Measurements from ENCODE around the gene ENPP6. TPM values are rescaled to one million over a fixed set of nuclear protein-coding genes. Genes with fewer than 3 reads are reported as not detected.

Gene ENPP6
- polyA plus RNA-seq, 1 donor from 2014 or later: not detected

DNA sequence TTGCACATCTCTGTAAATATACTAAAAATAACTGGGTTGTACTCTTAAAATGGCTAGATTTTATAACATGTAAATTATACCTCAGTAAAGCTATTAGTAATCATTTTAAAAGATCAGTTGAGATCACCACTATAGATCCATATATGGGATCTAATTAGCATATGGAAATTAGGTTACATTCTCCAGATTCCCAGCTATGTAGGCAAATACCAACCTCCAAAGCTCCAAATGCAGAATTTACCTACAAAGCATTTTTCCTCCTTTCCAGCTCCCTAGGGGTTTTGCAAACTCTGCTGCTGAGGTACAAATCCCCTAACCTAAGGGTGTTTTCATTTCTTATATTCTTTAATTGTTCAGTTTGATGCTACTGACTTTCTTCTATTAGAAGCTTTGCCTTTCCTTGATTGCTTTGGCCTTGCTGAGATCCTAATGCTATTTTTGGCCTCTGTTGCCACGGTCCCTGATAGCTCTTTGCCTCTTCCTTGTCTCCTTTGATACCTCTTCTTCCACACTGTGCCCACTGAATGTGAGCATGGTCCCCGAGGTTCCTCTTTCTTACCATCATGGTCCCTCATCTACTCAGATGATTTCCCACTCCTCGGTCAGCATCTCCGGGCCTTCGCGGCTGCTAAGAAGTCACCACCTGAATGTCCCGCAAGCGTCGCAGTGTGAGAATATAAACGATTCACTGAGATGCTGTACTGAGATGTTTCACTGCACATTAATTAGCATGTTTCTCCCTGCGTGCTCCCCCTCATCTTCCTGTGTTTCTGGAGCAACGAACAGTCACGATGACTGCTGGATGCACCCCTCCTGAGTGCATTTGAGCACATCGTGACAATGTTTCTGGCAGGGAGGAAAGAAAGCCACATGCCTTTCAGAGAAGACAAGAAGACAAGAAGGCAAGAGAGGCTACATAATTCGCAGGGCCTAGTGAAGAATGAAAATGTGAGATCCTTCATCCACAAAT lies 23.8 kb downstream of the ENPP6 start:
- Histone ChIP-seq H3K27ac (ENCODE audit: low read length) (no peak overlapping the region), H3F3A (ENCODE audit: insufficient read depth, low read length, poor library complexity, severe bottlenecking) (no peaks in the 10 kb centered on the region), H3K9ac (ENCODE audit: low read length) (no peak overlapping the region), H3K9me3 (ENCODE audit: low read length) (no peaks in the 10 kb centered on the region), H3K9me2 (ENCODE audit: insufficient read depth, low read length) (no peaks in the 10 kb centered on the region), H2AFZ (ENCODE audit: low read depth, low read length) (no peak overlapping the region), H3K79me2 (replicated peaks; ENCODE audit: insufficient read depth, low read length) (no peaks in the 10 kb centered on the region), H3K27me3 (ENCODE audit: insufficient read depth, low read depth, low read length) (no peaks in the 10 kb centered on the region), H4K20me1 (ENCODE audit: insufficient read depth) (no peaks in the 10 kb centered on the region), H3K4me3 (ENCODE audit: low read length) (no peak overlapping the region), H3K36me3 (ENCODE audit: insufficient read depth, low read length) (no peaks in the 10 kb centered on the region), H3K4me2 (ENCODE audit: low read length) (no peak overlapping the region)
- TF ChIP-seq, protein P1, sequence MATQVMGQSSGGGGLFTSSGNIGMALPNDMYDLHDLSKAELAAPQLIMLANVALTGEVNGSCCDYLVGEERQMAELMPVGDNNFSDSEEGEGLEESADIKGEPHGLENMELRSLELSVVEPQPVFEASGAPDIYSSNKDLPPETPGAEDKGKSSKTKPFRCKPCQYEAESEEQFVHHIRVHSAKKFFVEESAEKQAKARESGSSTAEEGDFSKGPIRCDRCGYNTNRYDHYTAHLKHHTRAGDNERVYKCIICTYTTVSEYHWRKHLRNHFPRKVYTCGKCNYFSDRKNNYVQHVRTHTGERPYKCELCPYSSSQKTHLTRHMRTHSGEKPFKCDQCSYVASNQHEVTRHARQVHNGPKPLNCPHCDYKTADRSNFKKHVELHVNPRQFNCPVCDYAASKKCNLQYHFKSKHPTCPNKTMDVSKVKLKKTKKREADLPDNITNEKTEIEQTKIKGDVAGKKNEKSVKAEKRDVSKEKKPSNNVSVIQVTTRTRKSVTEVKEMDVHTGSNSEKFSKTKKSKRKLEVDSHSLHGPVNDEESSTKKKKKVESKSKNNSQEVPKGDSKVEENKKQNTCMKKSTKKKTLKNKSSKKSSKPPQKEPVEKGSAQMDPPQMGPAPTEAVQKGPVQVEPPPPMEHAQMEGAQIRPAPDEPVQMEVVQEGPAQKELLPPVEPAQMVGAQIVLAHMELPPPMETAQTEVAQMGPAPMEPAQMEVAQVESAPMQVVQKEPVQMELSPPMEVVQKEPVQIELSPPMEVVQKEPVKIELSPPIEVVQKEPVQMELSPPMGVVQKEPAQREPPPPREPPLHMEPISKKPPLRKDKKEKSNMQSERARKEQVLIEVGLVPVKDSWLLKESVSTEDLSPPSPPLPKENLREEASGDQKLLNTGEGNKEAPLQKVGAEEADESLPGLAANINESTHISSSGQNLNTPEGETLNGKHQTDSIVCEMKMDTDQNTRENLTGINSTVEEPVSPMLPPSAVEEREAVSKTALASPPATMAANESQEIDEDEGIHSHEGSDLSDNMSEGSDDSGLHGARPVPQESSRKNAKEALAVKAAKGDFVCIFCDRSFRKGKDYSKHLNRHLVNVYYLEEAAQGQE (IDR thresholded peaks at IDR 0.05; ENCODE audit: borderline replicate concordance): no peak

DNA sequence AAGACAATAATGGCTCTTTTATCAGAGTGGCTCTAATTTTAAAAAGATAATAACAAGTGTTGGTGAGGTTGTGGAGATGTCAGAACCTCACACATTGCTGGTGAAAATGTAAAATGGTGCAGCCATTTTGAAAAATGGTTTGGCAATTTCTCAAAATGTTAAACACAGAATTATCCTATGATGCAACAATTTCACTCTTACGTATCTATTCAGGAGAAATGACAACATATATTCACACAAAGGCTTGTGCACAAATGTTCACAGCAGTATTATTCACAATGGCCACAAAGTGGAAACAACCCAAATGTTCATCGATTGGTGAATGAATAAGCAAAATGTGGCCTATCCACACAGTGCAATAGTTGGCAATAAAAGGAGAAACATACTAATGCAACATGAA lies 24.7 kb downstream of the ENPP6 start:
- Histone ChIP-seq H3K27ac (ENCODE audit: low read length) (no peak overlapping the region), H3K27me3 (ENCODE audit: insufficient read depth, low read depth, low read length) (no peaks in the 10 kb centered on the region), H3K4me2 (ENCODE audit: low read length) (no peak overlapping the region), H3K9ac (ENCODE audit: low read length) (no peak overlapping the region), H3K79me2 (replicated peaks; ENCODE audit: insufficient read depth, low read length) (no peaks in the 10 kb centered on the region), H3K9me2 (ENCODE audit: insufficient read depth, low read length) (no peaks in the 10 kb centered on the region), H3K9me3 (ENCODE audit: low read length) (no peaks in the 10 kb centered on the region), H3K36me3 (ENCODE audit: insufficient read depth, low read length) (no peaks in the 10 kb centered on the region), H4K20me1 (ENCODE audit: insufficient read depth) (no peaks in the 10 kb centered on the region), H3K4me3 (ENCODE audit: low read length) (no peak overlapping the region), H3F3A (ENCODE audit: insufficient read depth, low read length, poor library complexity, severe bottlenecking) (no peaks in the 10 kb centered on the region), H2AFZ (ENCODE audit: low read depth, low read length) (no peak overlapping the region)
- TF ChIP-seq, protein P2, sequence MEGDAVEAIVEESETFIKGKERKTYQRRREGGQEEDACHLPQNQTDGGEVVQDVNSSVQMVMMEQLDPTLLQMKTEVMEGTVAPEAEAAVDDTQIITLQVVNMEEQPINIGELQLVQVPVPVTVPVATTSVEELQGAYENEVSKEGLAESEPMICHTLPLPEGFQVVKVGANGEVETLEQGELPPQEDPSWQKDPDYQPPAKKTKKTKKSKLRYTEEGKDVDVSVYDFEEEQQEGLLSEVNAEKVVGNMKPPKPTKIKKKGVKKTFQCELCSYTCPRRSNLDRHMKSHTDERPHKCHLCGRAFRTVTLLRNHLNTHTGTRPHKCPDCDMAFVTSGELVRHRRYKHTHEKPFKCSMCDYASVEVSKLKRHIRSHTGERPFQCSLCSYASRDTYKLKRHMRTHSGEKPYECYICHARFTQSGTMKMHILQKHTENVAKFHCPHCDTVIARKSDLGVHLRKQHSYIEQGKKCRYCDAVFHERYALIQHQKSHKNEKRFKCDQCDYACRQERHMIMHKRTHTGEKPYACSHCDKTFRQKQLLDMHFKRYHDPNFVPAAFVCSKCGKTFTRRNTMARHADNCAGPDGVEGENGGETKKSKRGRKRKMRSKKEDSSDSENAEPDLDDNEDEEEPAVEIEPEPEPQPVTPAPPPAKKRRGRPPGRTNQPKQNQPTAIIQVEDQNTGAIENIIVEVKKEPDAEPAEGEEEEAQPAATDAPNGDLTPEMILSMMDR (IDR thresholded peaks at IDR 0.05; ENCODE audit: poor library complexity, severe bottlenecking): no peak
- TF ChIP-seq EZH2 (IDR thresholded peaks at IDR 0.05; ENCODE audit: borderline replicate concordance, insufficient read depth, low read length, poor library complexity, severe bottlenecking): no peak
- no peak for TF ChIP-seq SMC3 (conservative IDR thresholded peaks at IDR 0.05; ENCODE audit: poor library complexity)
- TF ChIP-seq EP300 (conservative IDR thresholded peaks at IDR 0.05; ENCODE audit: poor library complexity, severe bottlenecking): no peak
- TF ChIP-seq MXI1 (conservative IDR thresholded peaks at IDR 0.05; ENCODE audit: poor library complexity, severe bottlenecking): no peak
- no peak for TF ChIP-seq TAF1 (IDR thresholded peaks at IDR 0.05; ENCODE audit: low read depth)
- TF ChIP-seq, protein P1 (IDR thresholded peaks at IDR 0.05; ENCODE audit: borderline replicate concordance): no peak
- TF ChIP-seq RAD21 (conservative IDR thresholded peaks at IDR 0.05): no peak
- no peak for TF ChIP-seq POLR2AphosphoS5 (IDR thresholded peaks at IDR 0.05)

Measured in neural cell (in vitro differentiated cells).